ENCODE data around the gene PRX.

- TF ChIP-seq CTCF (IDR thresholded peaks at IDR 0.05) (no peak), POLR2A (IDR thresholded peaks at IDR 0.05) (no peak)
Measured at GRCh38 chr19:40365613-40366401, 47.4 kb downstream of the PRX start.
